ENCODE data around the gene TPMT.

- no peak for TF ChIP-seq CTCF (IDR thresholded peaks at IDR 0.05)
- TF ChIP-seq POLR2AphosphoS5 (IDR thresholded peaks at IDR 0.05): no peak
Observed at GRCh38 chr6:18101271-18101670, 53.6 kb downstream of the TPMT start.

Measured in esophagus muscularis mucosa (tissue), 3 donors.